Cardiac ventricle fibroblast (primary cell): Measurements from ENCODE around the gene MATN4. TPM values are rescaled to one million over a fixed set of nuclear protein-coding genes. Genes with fewer than 3 reads are reported as not detected.

Experiments
- total RNA-seq: library from RNA; depleted of rRNA; stranded (reverse); fragments of >200 nt; gene quantifications from 2 replicates; pipeline ENCODE4 v1.2.3, GENCODE V29; 2015

The MATN4 gene, protein sequence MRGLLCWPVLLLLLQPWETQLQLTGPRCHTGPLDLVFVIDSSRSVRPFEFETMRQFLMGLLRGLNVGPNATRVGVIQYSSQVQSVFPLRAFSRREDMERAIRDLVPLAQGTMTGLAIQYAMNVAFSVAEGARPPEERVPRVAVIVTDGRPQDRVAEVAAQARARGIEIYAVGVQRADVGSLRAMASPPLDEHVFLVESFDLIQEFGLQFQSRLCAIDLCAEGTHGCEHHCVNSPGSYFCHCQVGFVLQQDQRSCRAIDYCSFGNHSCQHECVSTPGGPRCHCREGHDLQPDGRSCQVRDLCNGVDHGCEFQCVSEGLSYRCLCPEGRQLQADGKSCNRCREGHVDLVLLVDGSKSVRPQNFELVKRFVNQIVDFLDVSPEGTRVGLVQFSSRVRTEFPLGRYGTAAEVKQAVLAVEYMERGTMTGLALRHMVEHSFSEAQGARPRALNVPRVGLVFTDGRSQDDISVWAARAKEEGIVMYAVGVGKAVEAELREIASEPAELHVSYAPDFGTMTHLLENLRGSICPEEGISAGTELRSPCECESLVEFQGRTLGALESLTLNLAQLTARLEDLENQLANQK
- not detected in 2 replicates for total RNA-seq

DNA sequence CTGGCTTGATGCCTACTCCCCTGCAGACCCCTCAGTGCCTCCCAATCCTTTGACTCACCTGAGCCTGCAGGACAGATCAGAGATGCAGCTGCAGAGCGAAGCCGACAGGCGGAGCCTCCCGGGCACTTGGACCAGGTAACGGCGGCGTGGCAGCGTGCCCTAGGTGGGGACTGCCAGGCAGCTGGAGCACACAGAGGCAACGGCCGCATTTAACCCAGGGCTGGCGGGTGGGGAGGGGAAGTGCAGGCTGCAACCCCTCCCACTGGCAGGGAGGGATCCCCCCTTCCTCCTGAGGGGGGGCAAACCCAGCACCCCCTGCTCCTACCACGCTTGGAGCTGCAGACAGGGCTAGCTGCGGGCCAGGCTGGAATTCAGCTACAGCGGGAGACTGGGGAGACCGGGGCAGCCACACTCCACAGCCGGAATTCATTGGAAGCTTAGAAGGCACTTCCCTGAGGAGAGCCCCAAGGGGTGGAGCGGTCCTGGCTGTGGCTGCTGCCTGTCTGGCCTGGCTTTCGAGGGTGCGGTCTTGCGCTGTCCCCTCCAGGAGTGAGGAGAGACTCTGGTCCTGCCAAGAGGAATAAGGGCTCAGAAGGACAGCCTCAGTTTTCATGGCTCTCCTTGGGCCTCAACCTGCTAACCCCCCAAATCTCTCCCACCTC, at the start of gene MATN4:
TSS of gene MATN4 (minus strand) at position 183 of the 662 bp plus-strand sequence. CDS start 2,717 bp downstream, outside the sequence.

DNA sequence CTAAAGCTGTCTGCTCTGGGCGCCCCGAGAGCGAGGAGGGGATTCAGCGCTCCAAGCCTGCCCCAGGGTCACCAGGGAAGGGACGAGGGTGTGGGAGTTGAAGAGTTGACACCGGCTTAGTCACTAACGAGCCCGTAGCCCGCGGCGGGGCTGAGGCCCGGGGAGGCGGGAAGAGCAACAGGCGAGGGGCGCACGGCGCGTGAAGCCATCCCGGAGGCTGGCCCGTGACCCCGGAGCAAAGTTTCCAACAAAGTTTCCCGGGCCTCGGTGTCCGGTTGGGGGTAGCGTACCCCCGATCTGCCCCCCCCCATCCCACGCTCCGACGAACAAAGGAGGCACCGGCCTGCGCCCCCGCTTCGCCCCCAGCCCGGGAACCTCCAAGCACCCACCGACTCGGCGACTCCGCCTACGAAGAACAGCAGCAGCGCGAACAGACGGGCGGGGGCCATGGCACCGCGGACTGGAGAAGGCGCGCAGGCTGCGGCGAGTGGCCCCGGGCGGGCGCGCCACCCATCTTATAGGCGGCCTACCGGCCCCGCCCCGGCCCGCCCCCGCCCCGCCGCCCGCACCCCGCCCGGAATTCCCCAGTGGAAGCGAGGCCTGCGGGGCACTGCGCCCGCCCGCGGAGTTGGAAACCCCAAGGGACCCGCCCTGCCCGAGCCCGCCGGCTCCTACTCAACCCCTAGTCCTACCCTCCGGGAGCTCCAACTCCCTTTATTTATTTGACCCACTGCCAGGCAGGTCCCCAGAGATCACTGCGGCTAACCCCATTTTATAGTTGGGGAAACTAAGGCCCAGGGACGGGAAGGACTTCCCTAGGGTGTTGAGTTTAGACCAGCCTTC, 40.1 kb upstream of the MATN4 start, which contains the start of gene SDC4:
TSS of gene SDC4 (minus strand) at position 489 of the 843 bp plus-strand sequence. CDS start at position 449, 40 bp downstream.

DNA sequence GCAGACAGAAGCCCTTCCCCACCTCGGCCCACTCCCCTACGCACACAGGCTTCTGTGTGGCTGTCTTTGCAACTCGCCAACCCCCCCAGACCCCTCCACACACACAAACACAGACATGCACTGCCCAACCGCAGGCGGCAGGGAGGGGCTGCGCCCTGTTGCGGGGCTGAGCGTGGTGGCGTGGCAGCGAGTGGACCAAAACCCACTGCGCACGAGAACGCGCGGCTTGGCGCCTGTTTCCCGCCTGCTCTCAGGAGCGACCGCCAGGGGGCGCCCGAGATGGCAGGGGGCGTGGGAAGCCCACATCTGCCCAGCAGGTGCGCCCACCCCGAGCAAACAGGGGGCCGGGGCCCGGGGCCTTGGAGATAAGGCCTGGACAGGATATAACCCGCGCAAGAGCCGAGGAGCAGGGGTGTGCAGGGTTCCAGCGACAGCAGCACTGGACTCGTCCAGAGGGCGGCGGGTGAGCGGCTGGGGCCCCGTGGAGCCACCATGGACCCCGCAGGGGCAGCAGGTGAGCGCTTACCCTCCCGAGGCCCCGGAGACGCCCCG, 1.6 kb downstream of the MATN4 start, which contains the start of gene RBPJL:
TSS of gene RBPJL (plus strand) at position 410 of the 552 bp plus-strand sequence. CDS start at position 493, 83 bp downstream.

DNA sequence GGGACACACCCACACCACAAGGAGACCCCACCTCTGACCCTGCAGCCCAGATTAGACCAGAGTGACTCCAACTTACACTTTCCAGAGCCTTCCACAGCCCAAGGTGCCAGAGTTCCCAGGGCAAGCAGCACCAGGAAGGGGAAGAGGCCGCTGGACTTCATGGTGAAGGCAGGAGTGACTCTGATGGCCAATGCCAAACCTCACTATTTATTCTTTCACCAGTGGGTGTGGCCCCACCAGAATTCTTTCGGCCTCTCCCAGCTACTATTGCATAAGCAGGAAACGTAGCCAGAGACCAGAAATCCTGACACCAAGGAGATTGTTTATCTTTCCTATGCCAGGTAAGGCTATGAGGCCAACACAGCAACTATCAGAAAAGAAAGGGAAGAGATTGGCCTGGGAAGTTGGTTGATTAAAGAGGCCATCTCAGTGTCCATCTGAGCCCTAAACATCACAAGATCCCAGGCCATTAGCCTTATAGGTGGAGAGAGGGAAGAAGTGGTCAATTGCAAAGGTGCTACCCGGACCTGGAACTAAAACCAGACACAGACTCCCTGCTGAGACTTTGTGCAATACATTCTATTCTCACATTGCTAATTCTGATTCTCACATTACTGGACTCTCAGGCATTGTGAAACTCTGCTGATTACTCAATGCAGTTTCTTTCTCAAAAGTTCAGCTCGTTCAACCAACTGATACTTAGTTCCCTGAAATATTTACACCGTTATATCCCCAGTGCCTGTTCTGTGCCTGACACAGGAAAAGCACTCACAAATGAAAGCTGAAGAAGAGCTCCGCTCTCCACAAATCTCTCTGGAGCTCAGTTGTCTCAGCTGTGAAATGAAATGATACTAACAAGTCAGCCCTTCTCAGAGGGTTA, 53.5 kb downstream of the MATN4 start, which contains the start of gene SLPI:
TSS of gene SLPI (minus strand) at position 182 of the 880 bp plus-strand sequence. CDS start at position 161, 21 bp downstream.

Other genes starting within 250 kb of the MATN4 start
- 1.4 and 2.4 TPM in 2 replicates for gene KCNS1, start 207.2 kb downstream of the MATN4 start, total RNA-seq
- not detected in 2 replicates for gene WFDC5, start 193.1 kb downstream of the MATN4 start, total RNA-seq
- not detected in 2 replicates for gene WFDC12, start 183.8 kb downstream of the MATN4 start, total RNA-seq
- not detected in 2 replicates for gene PI3, start 133.4 kb downstream of the MATN4 start, total RNA-seq
- gene SEMG1, start 101.3 kb downstream of the MATN4 start, total RNA-seq, result not detected in 2 replicates
- not detected in 2 replicates for gene SEMG2, start 86.9 kb downstream of the MATN4 start, total RNA-seq
- not detected in 2 replicates for gene SLPI, start 53.7 kb downstream of the MATN4 start, total RNA-seq
- not detected in 2 replicates for gene RBPJL, start 1.5 kb downstream of the MATN4 start, total RNA-seq
- 65.5 and 71.7 TPM in 2 replicates for gene SDC4, start 40.1 kb upstream of the MATN4 start, total RNA-seq
- gene SYS1, start 54.9 kb upstream of the MATN4 start, total RNA-seq, result 16.8 and 19.8 TPM in 2 replicates
- gene TP53TG5, start 70.0 kb upstream of the MATN4 start, total RNA-seq, result not detected in 2 replicates
- 2.4 and 2.9 TPM in 2 replicates for gene DBNDD2, start 100.0 kb upstream of the MATN4 start, total RNA-seq
- gene PIGT, start 107.8 kb upstream of the MATN4 start, total RNA-seq, result 85.3 and 91.4 TPM in 2 replicates
- not detected in 2 replicates for gene WFDC2, start 161.5 kb upstream of the MATN4 start, total RNA-seq
- gene SPINT3, start 207.3 kb upstream of the MATN4 start, total RNA-seq, result not detected in 2 replicates
- gene WFDC6, start 231.2 kb upstream of the MATN4 start, total RNA-seq, result not detected in 2 replicates
- not detected in 2 replicates for gene EPPIN, start 239.1 kb upstream of the MATN4 start, total RNA-seq